ENCODE measurements around the gene OXCT2. TPM values are rescaled to one million over a fixed set of nuclear protein-coding genes. Genes with fewer than 3 reads are reported as not detected.
"Not testable (repeated sequence)": the region's sequence is repeated elsewhere in the genome, so short reads cannot be mapped to it uniquely, and the experiment has no call there.

The OXCT2 gene
- total RNA-seq, 1 experiment from 2014 or later = not detected

DNA sequence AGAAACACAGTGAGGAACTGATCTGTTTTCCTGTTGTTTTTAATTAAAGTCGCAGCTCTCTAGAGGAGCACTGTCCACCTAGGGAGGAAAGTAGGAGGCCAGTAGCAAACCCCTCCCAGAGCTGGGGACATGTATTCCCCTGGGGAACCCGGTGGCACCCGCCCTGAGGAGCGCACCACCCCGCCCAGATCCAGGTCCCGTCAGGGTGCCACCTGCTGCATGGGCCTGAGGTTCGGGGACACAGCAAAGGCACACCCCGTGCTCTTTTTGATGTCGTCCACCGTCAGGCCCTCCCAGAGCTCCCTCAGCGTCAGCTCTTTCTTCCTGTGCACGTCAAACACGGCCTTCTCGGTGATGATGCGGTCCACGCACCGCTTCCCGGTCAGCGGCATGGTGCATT, 1.6 kb downstream of the OXCT2 start:
- in situ Hi-C loops (cut with HindIII; ENCODE audit: low sequenced_read_pairs); DNase-seq (ENCODE audit: low spot score): not testable (repeated sequence)

DNA sequence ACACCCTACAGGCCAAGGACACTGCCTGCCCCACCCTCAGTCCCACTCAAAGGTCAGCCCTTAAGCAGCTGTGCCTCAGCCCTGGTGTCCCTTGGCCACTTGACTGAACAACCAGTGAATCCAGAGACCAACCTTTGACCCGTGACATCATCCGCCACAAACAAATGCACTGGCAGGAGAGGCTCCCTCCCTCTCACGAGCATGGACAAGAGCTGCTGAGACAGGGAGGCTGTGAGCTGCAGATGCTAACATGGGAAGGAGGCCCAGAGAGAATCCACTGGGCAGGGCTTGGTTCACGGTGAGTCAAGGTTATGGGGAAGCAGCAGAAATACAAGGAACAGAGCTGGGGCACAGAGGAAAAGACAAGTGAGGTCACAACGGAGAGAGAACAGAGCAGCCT, 4.7 kb downstream of the OXCT2 start:
- DNase-seq (ENCODE audit: low spot score); in situ Hi-C loops (cut with HindIII; ENCODE audit: low sequenced_read_pairs): not testable (repeated sequence)

DNA sequence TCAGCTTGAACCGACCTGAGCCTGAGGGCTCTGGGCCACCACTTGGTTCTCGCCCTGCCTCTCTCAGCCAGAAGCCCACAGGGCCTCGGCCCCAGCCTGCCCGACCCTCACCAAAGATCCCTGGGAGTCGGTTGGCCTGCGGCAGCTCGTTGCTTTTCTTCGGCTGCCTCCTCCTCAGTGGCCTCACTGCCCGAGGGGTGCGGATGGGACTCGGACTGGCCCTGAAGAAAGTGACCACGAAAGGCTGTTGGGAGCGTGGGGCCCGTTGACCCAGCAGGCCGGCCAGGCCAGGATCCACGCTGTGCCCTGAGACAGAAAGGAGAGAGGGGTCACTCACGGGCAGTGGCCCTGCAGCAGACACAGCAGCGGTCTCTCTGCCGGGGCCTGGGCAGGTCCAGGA, 6.6 kb downstream of the OXCT2 start:
- in situ Hi-C loops (cut with HindIII; ENCODE audit: low sequenced_read_pairs); DNase-seq (ENCODE audit: low spot score): not testable (repeated sequence)

DNA sequence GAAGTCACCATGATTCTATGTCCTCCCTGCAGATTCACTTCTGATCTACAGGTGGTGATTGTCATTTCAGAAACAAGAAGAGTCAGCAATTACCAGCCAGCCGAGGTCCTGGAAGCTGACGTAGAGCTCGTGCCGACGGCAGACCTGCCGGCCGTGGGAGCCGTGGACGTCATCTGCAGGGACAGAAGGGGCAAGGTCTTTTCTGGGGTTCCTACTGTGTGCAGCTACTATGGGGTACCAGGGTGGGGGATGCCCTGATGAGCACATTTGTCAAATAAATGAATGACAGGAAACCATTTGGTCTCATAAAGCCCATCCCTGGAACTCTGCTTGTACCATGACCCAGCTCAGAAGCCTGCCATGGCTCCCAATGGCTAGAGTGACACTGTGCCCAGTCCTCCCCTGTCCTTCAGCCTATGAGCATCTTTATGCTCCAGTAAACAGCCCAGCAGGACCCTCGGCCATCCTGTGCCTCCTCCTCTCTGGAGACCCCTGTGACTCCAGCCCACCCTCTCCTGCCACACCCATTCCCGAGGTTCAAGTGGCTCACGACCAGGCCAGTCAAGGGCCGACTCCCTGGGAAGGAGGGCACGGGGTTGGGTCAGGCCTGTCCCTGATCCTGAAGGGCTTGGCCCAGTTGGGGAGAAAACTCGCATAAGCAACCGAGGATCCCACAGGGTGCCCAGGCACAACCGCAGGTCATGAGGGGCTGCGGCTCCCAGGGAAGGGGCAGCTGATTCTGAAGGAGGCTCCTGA, 7.4 kb downstream of the OXCT2 start:
- in situ Hi-C loops (cut with HindIII; ENCODE audit: low sequenced_read_pairs); DNase-seq (ENCODE audit: low spot score): not testable (repeated sequence)

DNA sequence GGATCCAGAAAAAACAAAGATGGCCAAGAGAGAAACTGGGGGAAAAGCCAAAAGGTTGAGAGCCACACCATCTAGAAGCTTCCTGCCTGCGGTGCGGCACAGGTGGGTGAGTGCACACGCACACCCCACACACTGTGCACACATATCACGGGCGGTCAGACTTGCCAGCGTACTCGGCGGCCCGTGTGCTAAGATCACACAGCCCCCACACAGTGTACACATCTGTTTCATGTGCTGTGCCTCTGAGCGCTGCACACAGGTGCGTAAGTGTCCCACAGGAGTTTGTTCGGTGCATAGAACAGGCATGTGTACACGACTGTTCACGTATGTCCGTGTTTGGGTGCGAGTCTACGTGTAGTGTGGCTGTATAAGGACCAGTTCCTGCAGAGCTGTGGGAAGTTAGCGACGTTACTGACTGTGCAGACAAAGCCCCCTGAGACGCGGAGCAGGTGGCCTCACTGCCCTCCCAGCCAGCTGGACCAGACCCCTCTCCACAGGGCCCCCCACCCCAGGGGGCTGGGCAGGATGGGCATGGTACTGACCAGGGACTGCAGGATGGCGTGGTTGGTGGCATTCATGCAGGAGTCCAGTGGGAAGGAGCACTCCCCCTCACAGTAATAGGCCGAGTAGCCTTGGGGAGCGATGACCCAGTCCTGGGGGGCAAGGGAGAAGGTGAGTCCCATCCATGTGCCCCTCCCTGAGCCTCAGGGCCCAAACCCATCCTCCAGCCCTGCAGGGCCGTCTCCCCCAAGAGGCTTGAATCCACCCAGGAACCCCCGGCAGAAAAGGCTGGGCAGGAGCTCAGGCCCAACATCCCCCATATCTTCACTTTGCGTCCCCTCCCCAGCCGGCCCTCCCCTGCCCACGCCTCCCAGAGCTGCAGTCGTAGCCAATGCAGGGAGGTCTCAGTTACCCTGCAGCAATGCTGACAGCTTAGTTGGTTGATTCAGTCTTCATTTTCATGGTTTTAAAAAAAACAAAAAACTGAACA, 8.3 kb downstream of the OXCT2 start:
- DNase-seq (ENCODE audit: low spot score) = no peak
- in situ Hi-C loops (cut with HindIII; ENCODE audit: low sequenced_read_pairs) = no loop called here

GRCh38 chr1:39761557-39762260, 9.4 kb downstream of the OXCT2 start:
- in situ Hi-C loops (cut with HindIII; ENCODE audit: low sequenced_read_pairs) = no loop called here
- DNase-seq (ENCODE audit: low spot score) = no peak

- in situ Hi-C loops (cut with HindIII; ENCODE audit: low sequenced_read_pairs) = no loop called here
- DNase-seq (ENCODE audit: low spot score) = no peak
Measured at GRCh38 chr1:39761016-39761415, 10.1 kb downstream of the OXCT2 start.

GRCh38 chr1:39760074-39761008, 10.8 kb downstream of the OXCT2 start:
- DNase-seq (ENCODE audit: low spot score) = no peak
- in situ Hi-C loops (cut with HindIII; ENCODE audit: low sequenced_read_pairs) = no loop called here

- in situ Hi-C loops (cut with HindIII; ENCODE audit: low sequenced_read_pairs) = no loop called here
- no peak for DNase-seq (ENCODE audit: low spot score)
Measured at GRCh38 chr1:39759436-39759726, 11.8 kb downstream of the OXCT2 start.

DNA sequence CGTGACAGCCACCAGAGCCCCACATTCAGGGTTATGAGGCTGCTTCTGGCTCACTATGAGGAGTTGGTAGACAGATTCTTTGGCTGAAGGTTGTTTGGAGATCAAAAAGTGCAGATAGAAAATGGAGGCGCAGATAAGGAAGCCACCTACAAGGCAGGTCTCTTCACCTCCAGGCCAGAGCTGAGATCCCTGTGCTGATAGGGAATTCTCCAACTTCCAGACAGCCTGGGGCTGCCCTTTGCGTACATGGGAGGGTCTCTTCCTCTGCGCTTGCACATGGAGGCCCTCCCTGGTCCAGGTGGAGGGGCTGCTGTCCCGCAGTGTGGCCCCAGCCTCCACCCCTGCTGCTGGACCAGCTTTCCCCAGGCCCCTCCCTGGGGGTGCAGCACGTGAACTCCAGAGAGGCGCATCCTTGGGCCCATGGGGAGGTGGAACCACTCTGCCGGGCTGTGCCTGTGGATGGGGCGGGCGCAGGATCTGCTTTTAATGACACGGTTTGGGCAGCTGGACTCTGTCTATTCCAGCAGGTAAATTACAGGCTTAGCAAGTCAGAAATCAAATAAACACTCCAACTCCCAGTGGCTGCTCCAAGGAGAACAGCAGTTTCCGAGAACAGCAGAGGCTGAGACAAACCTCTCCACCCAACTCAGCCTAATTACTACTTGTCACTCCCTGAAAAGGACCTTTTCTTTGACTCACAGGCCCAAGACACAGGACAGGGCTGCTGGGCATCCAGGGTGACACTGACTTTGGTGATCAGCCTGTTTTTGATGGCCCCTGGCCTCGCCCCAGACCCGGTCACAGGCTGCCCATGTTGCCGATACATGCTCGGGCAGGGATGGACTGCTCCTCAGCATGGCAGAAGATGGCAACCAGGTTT, 12.4 kb downstream of the OXCT2 start:
- no peak for DNase-seq (ENCODE audit: low spot score)
- in situ Hi-C loops (cut with HindIII; ENCODE audit: low sequenced_read_pairs) = no loop called here

- in situ Hi-C loops (cut with HindIII; ENCODE audit: low sequenced_read_pairs) = no loop called here
- DNase-seq (ENCODE audit: low spot score) = no peak
Measured at GRCh38 chr1:39757501-39757900, 13.6 kb downstream of the OXCT2 start.

- in situ Hi-C loops (cut with HindIII; ENCODE audit: low sequenced_read_pairs) = no loop called here
- peak; percentile 16 for DNase-seq (ENCODE audit: low spot score)
Measured at GRCh38 chr1:39755965-39756659, 15.0 kb downstream of the OXCT2 start.

- peak; percentile 75 for DNase-seq (ENCODE audit: low spot score)
- in situ Hi-C loops (cut with HindIII; ENCODE audit: low sequenced_read_pairs) = no loop called here
Measured at GRCh38 chr1:39754906-39755504, 16.1 kb downstream of the OXCT2 start.

- DNase-seq (ENCODE audit: low spot score) = peak; percentile 52
- in situ Hi-C loops (cut with HindIII; ENCODE audit: low sequenced_read_pairs) = no loop called here
Measured at GRCh38 chr1:39754026-39754570, 17.1 kb downstream of the OXCT2 start.

GRCh38 chr1:39753132-39754025, 17.8 kb downstream of the OXCT2 start:
- in situ Hi-C loops (cut with HindIII; ENCODE audit: low sequenced_read_pairs) = no loop called here

GRCh38 chr1:39752703-39753102, 18.4 kb downstream of the OXCT2 start:
- DNase-seq (ENCODE audit: low spot score) = no peak
- in situ Hi-C loops (cut with HindIII; ENCODE audit: low sequenced_read_pairs) = no loop called here

More at GRCh38 chr1:39753132-39754025, 17.8 kb downstream of the OXCT2 start:
- peak; percentile 14 for DNase-seq (ENCODE audit: low spot score)

Data from G401 (cell line).